Activated CD8-positive, alpha-beta memory T cell treated with anti-CD3 and anti-CD28 coated beads, Interleukin-2, amount 10 ng/mL, durations not matched to agents 7 days and 5 days (primary cell): ENCODE measurements around the gene PLEKHA6. TPM values are rescaled to one million over a fixed set of nuclear protein-coding genes. Genes with fewer than 3 reads are reported as not detected.

ENCODE experiments used
- total RNA-seq, 2 experiments: library from RNA; stranded (reverse); gene quantifications; one replicate each; pipeline ENCODE4 v1.2.3, GENCODE V29; 2021

Gene PLEKHA6
- total RNA-seq, 2 experiments from 2014 or later: 0.02 to 0.29 TPM

Other genes with a start within 250 kb of the PLEKHA6 start
- not detected for gene ETNK2, start 207.9 kb downstream of the PLEKHA6 start, total RNA-seq
- not detected for gene REN, start 193.6 kb downstream of the PLEKHA6 start, total RNA-seq
- gene KISS1, start 163.4 kb downstream of the PLEKHA6 start, total RNA-seq: not detected
- gene GOLT1A, start 145.9 kb downstream of the PLEKHA6 start, total RNA-seq: not detected
- 10 to 100 TPM; 75.5 to 81.7 TPM for gene PPP1R15B, start 51.9 kb upstream of the PLEKHA6 start, total RNA-seq
- gene PIK3C2B, start 134.9 kb upstream of the PLEKHA6 start, total RNA-seq: 10 to 100 TPM; 21.6 to 26.0 TPM
- 10 to 100 TPM; 74.7 to 100.0 TPM for gene MDM4, start 156.5 kb upstream of the PLEKHA6 start, total RNA-seq